ENCODE results near the gene PRSS8.

PRSS8 gene

GRCh38 chr16:31128711-31129567, 6.6 kb downstream of the PRSS8 start:
- H3K27me3 ChIP-seq (ENCODE audit: control insufficient read depth, insufficient read depth, low read length): no peaks in the 10 kb centered on the region
- DNase-seq (ENCODE audit: low read depth, low spot score): no peak
- no peak overlapping the region for H3K27ac ChIP-seq (ENCODE audit: low read length)
- H3K4me1 ChIP-seq (ENCODE audit: control insufficient read depth, insufficient read depth, low read length): peaks cover 14% of the 10 kb centered on the region
- no peaks in the 10 kb centered on the region for H3K9me3 ChIP-seq (ENCODE audit: control insufficient read depth, insufficient read depth, low read length)
- no CpG with 5 or more reads among the region's 14 CpGs for WGBS (ENCODE audit: insufficient coverage, insufficient read length)
- no peak overlapping the region for H3K4me3 ChIP-seq (ENCODE audit: low read length)
- peaks cover 13% of the 10 kb centered on the region for H3K36me3 ChIP-seq (ENCODE audit: control insufficient read depth, insufficient read depth, low read length)

GRCh38 chr16:31127182-31127581, 8.3 kb downstream of the PRSS8 start:
- H3K4me3 ChIP-seq (ENCODE audit: low read length): no peak overlapping the region
- no peak for DNase-seq (ENCODE audit: low read depth, low spot score)
- H3K9me3 ChIP-seq (ENCODE audit: control insufficient read depth, insufficient read depth, low read length): no peaks in the 10 kb centered on the region
- H3K36me3 ChIP-seq (ENCODE audit: control insufficient read depth, insufficient read depth, low read length): peaks cover 11% of the 10 kb centered on the region
- WGBS (ENCODE audit: insufficient coverage, insufficient read length): no CpG with 5 or more reads among the region's 13 CpGs
- peaks cover 11% of the 10 kb centered on the region for H3K4me1 ChIP-seq (ENCODE audit: control insufficient read depth, insufficient read depth, low read length)
- no peaks in the 10 kb centered on the region for H3K27me3 ChIP-seq (ENCODE audit: control insufficient read depth, insufficient read depth, low read length)
- H3K27ac ChIP-seq (ENCODE audit: low read length): no peak overlapping the region

DNA sequence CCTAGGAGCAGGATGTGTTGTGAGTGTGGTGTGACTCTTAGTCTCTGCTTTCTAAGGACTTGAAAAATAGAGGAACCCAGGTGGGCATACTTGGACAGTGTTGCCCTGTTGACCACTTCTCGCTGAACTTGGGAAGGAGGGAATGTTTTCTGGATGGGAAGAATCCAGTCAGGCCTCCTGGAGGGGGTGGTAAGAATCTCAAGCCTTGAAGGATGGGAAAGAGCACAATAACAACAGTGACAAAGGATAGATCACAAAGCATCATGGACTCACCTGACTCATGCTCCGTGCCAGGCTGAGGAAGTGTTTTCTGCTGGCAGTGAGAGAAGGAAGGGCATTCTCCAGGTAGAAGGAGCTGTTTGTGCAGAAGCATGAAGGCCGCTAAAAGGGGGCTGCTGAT, 9.7 kb downstream of the PRSS8 start:
- Histone ChIP-seq H3K9me3 (ENCODE audit: control insufficient read depth, insufficient read depth, low read length) (no peaks in the 10 kb centered on the region), H3K27ac (ENCODE audit: low read length) (no peak overlapping the region), H3K4me1 (ENCODE audit: control insufficient read depth, insufficient read depth, low read length) (peaks cover 5% of the 10 kb centered on the region; the same call in 1 of the 2 replicates), H3K27me3 (ENCODE audit: control insufficient read depth, insufficient read depth, low read length) (no peaks in the 10 kb centered on the region), H3K36me3 (ENCODE audit: control insufficient read depth, insufficient read depth, low read length) (peaks cover 2% of the 10 kb centered on the region), H3K4me3 (ENCODE audit: low read length) (no peak overlapping the region)
- no peak for DNase-seq (ENCODE audit: low read depth, low spot score)
- WGBS (ENCODE audit: insufficient coverage, insufficient read length): no CpG with 5 or more reads among the region's 3 CpGs

- DNase-seq (ENCODE audit: low read depth, low spot score): no peak
Measured at GRCh38 chr16:31120129-31120528, 15.4 kb downstream of the PRSS8 start.

DNA sequence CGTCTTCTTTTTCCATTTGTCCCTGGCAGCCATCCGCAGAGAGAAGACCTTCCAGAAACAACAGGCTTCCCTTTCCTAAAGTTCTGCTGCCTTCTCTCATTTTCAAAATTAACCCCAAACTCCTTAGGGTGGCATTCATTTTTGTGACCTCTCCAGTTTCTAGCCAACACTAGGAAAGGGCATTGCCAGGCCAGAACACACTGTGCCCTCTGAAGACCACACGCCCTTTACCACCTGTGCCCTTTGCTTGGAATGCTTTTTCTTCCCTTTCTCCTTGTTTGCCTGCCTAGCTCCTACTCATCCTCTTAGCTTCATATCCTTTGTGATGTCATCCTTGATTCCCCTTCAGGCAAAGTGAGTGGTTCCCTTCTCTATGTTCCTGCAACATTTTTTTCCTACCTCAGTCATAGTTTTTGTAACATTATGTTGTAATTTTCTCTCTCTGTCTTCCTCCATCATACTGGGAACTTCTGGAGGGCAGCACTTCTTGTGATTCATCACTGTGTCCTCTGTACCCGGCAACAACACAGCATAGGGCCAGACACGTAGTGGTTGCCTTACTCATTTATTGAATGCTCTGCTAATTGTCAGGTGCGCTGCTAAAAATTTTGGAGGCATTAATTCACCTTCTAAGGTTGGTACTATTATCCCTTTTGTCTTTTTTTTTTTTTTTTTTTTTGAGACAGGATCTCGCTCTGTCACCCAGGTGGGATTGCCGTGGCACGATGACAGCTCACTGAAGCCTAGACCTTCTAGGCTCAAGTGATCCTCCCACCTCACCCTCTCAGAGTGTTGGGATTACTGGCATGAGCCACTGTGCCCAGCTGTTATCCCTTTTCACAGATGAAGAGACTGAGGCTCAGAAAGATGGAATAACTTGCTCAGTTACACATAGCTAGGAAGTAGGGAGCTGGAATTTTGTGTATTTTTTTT, 17.0 kb downstream of the PRSS8 start:
- Histone ChIP-seq H3K36me3 (ENCODE audit: control insufficient read depth, insufficient read depth, low read length) (peaks cover 10% of the 10 kb centered on the region; the same call in 1 of the 2 replicates), H3K4me1 (ENCODE audit: control insufficient read depth, insufficient read depth, low read length) (no peaks in the 10 kb centered on the region), H3K27me3 (ENCODE audit: control insufficient read depth, insufficient read depth, low read length) (no peaks in the 10 kb centered on the region), H3K9me3 (ENCODE audit: control insufficient read depth, insufficient read depth, low read length) (no peaks in the 10 kb centered on the region), H3K4me3 (ENCODE audit: low read length) (peak overlapping the region; percentile 39; the same call in 1 of the 2 replicates), H3K27ac (ENCODE audit: low read length) (no peak overlapping the region)
- no peak for DNase-seq (ENCODE audit: low read depth, low spot score)
- WGBS (ENCODE audit: insufficient coverage, insufficient read length): no CpG with 5 or more reads among the region's 9 CpGs

More at GRCh38 chr16:31120129-31120528, 15.4 kb downstream of the PRSS8 start:
- no CpG with 5 or more reads among the region's 16 CpGs for WGBS (ENCODE audit: insufficient coverage, insufficient read length)
- no peak overlapping the region for H3K27ac ChIP-seq (ENCODE audit: low read length)
- H3K4me1 ChIP-seq (ENCODE audit: control insufficient read depth, insufficient read depth, low read length): no peaks in the 10 kb centered on the region
- no peaks in the 10 kb centered on the region for H3K9me3 ChIP-seq (ENCODE audit: control insufficient read depth, insufficient read depth, low read length)
- H3K36me3 ChIP-seq (ENCODE audit: control insufficient read depth, insufficient read depth, low read length): peaks cover 10% of the 10 kb centered on the region; the same call in 1 of the 2 replicates
- H3K27me3 ChIP-seq (ENCODE audit: control insufficient read depth, insufficient read depth, low read length): no peaks in the 10 kb centered on the region
- H3K4me3 ChIP-seq (ENCODE audit: low read length): no peak overlapping the region

- Histone ChIP-seq H3K4me1 (ENCODE audit: control insufficient read depth, insufficient read depth, low read length) (no peaks in the 10 kb centered on the region), H3K27ac (ENCODE audit: low read length) (no peak within 1 kb of the TSS), H3K36me3 (ENCODE audit: control insufficient read depth, insufficient read depth, low read length) (peaks cover 10% of the 10 kb centered on the region), H3K27me3 (ENCODE audit: control insufficient read depth, insufficient read depth, low read length) (no peaks in the 10 kb centered on the region), H3K4me3 (ENCODE audit: low read length) (peak within 1 kb of the TSS; percentile 75; the same call in 1 of the 2 replicates), H3K9me3 (ENCODE audit: control insufficient read depth, insufficient read depth, low read length) (no peaks in the 10 kb centered on the region)
- no peak for DNase-seq (ENCODE audit: low read depth, low spot score)
- no CpG with 5 or more reads among the region's 68 CpGs for WGBS (ENCODE audit: insufficient coverage, insufficient read length)
Measured at GRCh38 chr16:31117384-31118222, 17.9 kb downstream of the PRSS8 start, which contains the start of gene KAT8. Gene KAT8 (plus strand): TSS chr16:31117664. CDS start chr16:31117682, 18 bp downstream.

DNA sequence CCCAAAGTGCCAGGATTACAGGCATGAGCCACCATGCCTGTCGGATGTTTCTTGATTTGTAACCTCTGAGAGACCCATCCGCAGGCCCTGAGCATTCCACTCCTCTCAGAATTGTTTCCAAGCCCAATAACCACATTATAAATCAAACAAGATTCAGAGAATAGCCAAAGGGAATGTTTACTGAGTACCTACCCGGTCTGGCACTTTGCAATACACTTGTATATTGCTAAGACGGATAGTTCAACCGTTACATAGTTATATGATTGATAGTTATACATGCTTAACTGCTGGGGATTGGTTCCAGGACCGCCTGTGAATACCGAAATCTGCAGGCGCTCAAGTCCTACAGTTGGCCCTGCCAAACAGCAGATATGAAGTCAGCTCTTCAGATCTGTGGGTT, 21.1 kb downstream of the PRSS8 start:
- Histone ChIP-seq H3K4me1 (ENCODE audit: control insufficient read depth, insufficient read depth, low read length) (no peaks in the 10 kb centered on the region), H3K36me3 (ENCODE audit: control insufficient read depth, insufficient read depth, low read length) (peaks cover 7% of the 10 kb centered on the region), H3K27ac (ENCODE audit: low read length) (no peak overlapping the region), H3K4me3 (ENCODE audit: low read length) (no peak overlapping the region), H3K27me3 (ENCODE audit: control insufficient read depth, insufficient read depth, low read length) (no peaks in the 10 kb centered on the region), H3K9me3 (ENCODE audit: control insufficient read depth, insufficient read depth, low read length) (no peaks in the 10 kb centered on the region)
- no peak for DNase-seq (ENCODE audit: low read depth, low spot score)
- no CpG with 5 or more reads among the region's 8 CpGs for WGBS (ENCODE audit: insufficient coverage, insufficient read length)

- Histone ChIP-seq H3K36me3 (ENCODE audit: control insufficient read depth, insufficient read depth, low read length) (peaks cover 7% of the 10 kb centered on the region), H3K27me3 (ENCODE audit: control insufficient read depth, insufficient read depth, low read length) (no peaks in the 10 kb centered on the region), H3K27ac (ENCODE audit: low read length) (no peak overlapping the region), H3K9me3 (ENCODE audit: control insufficient read depth, insufficient read depth, low read length) (no peaks in the 10 kb centered on the region), H3K4me1 (ENCODE audit: control insufficient read depth, insufficient read depth, low read length) (0 out of 2 replicates have a peak, but pooled peaks cover 2% of the 10 kb centered on the region), H3K4me3 (ENCODE audit: low read length) (no peak overlapping the region)
- WGBS (ENCODE audit: insufficient coverage, insufficient read length): no CpG with 5 or more reads among the region's 5 CpGs
- DNase-seq (ENCODE audit: low read depth, low spot score): no peak
Measured at GRCh38 chr16:31113121-31114120, 22.1 kb downstream of the PRSS8 start.

GRCh38 chr16:31112711-31113110, 22.8 kb downstream of the PRSS8 start:
- H3K9me3 ChIP-seq (ENCODE audit: control insufficient read depth, insufficient read depth, low read length): no peaks in the 10 kb centered on the region
- H3K36me3 ChIP-seq (ENCODE audit: control insufficient read depth, insufficient read depth, low read length): peaks cover 7% of the 10 kb centered on the region
- no peaks in the 10 kb centered on the region for H3K27me3 ChIP-seq (ENCODE audit: control insufficient read depth, insufficient read depth, low read length)
- 0 out of 2 replicates have a peak, but pooled peaks cover 2% of the 10 kb centered on the region for H3K4me1 ChIP-seq (ENCODE audit: control insufficient read depth, insufficient read depth, low read length)
- H3K4me3 ChIP-seq (ENCODE audit: low read length): no peak overlapping the region
- no peak for DNase-seq (ENCODE audit: low read depth, low spot score)
- no CpG with 5 or more reads among the region's 2 CpGs for WGBS (ENCODE audit: insufficient coverage, insufficient read length)
- no peak overlapping the region for H3K27ac ChIP-seq (ENCODE audit: low read length)

Data from iPS DF 6.9 (cell line).